Activated CD4-positive, alpha-beta T cell treated with anti-CD3 and anti-CD28 coated beads for 24 hours (primary cell): ENCODE measurements around the gene MED9.

Experiments
- DNase-seq, 2 donors: peaks; one replicate each; pipeline ENCODE4 v3.0.0-alpha.2; 2020; ENCODE audit warnings: low read depth in 2 of 2

Gene MED9

DNA sequence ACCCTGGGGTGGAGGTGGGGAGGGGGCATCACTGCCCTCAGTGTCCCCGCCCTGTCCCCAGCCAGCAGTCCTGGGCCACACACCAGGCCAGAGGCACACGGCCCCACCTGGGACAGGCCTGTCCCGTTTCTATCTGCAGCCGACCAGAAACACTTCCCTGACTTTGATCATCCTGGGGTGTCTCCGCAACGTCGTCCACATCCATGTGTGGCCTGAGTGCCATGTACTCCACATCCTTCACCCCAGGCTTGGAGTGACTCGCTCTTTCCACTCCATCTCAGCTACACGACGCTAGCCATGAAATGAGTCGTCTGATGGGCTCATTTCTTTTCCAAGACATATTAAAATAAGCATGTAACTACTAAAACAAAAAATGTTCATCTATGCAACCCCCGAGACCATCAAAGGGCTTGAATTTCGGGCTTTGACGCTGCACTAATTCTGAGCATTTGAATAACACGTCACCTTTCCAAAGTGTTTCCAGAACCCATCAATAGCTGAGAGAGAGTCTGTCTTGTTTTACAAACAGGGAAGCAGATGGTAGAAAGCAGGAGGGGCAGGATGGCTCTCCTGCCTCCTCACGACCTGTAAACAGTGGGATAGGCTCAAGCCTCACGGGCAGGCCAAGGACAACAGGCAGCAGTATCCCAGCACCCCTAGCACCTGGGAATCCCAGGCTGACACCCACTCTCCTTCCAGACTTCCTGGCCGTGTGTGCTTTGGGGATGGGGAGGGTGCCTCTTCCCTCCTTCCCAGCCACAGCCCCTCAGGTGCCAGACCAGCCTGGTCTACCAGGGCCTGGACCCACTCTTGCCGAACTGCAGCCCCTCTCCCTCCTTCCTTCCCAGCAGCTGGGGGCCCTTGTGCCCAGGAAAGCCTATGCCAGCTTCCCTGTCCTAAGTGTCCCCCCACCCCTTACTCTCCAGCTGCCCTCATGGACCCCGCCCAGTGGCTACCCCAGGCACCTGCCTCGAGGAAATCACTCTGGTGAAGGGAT lies 39.4 kb downstream of the MED9 start:
- DNase-seq = no peak

- no peak for DNase-seq
Measured at GRCh38 chr17:17516941-17517720, 40.3 kb downstream of the MED9 start.

- DNase-seq = no peak
Measured at GRCh38 chr17:17518014-17518413, 41.2 kb downstream of the MED9 start.

DNA sequence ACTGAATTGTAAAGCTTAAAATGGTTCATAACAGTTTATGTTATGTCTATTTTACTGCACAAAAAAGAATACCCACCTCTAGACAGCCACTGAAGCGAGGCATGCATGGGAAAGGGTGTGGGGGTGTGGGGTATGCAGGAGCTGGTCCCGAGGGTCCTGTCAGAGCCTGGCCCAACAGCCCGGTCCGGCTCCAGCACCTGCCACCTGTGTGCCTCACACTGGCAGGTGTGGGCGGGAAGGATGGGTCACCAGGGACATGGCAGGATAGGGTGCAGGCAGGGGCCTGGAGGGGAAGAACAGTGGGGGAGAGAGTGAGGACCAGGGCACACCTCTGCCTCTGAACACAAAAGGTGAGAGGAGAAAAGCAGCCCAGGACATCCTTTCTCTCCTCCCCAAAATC lies 42.2 kb downstream of the MED9 start:
- no peak for DNase-seq

- no peak for DNase-seq
Measured at GRCh38 chr17:17519886-17520285, 43.1 kb downstream of the MED9 start.

GRCh38 chr17:17520599-17521232 lies 43.9 kb downstream of the MED9 start:
- no peak for DNase-seq

DNA sequence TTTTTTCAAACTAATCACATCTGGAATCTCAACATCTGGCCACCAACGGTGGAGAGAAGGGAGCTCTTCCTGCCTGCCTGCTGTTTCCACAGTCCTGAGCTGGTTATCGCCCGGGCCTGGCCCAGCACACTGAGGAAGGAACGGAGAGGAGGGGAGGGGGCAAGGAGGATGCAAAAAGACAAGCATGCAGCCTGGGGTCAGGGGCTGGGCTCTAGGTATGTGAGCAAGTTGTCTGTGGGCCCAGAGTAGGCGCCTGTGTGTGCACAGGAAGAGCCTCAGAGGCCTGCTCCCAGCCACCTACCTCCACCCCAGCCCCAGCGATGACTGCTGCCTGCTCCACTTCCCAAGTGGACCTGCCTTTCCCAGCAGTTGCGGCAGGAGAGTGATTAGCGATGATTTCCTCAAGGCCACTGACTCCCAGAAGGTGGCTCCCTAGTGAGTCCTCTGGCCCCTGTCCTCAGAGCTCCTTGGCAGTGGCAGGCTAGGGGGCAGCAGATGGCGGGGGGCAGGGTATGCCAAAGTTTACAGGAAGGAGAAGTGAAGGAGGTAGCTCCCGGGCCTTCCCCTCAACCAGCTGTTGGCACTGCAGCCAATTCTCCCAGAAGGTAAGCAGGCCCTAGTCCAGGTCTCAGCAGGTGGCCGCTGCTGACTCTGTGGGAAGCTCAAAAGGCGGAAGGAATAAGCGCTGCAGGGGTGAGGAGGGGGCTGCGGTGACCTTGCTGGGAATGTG lies 46.4 kb downstream of the MED9 start:
- no peak for DNase-seq

GRCh38 chr17:17523731-17524490 lies 47.1 kb downstream of the MED9 start:
- no peak for DNase-seq

- DNase-seq = no peak
Measured at GRCh38 chr17:17525311-17525710, 48.5 kb downstream of the MED9 start.

DNA sequence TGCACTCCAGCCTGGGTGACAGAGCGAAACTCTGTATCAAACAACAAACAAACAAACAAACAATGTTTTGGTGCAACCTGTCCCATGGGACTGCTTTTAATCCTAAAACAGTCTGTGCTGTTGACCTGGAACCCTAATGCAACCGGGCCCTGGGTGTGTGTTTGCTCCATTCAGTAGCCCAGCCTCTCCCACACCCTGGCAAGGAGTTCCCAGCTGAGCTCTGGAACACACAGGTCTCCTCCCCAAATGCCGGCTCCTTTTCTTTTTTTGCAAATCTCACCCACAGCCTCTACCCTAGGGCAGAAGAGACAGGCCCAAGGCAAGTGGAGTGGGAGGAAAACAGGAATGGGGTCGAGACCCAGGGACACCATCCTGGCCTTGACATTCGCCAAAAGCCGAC lies 49.2 kb downstream of the MED9 start:
- no peak for DNase-seq

- no peak for DNase-seq
Measured at GRCh38 chr17:17526369-17526768, 49.6 kb downstream of the MED9 start.

GRCh38 chr17:17527534-17527933 lies 50.7 kb downstream of the MED9 start:
- no peak for DNase-seq

DNA sequence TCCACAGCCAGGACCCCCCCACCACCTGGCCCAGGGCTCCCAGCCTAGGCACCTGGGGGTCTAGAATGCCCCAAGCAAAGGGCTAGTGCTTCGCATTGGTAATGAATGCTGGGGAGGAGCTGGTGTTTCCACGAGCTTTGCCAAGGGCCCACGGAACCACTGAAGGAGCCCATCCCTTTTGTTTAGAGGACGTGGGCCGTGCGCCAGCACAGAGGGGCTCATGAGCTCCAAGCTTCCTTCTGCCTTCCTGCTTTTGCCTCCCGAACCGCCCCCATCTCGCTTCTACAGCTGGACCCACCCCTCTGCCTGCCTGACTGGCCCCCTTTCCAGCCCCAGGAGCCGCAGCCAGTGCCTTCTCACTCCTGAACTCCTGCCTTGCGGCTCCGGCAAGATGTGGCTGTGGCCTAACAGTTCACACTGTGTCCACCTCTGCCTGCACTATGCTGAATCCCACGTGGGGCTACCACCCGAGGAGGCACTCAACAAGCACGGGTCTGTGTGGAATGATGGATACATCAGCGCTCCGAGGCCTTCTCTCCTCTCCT lies 51.2 kb downstream of the MED9 start:
- no peak for DNase-seq

GRCh38 chr17:17528696-17529652 lies 52.2 kb downstream of the MED9 start:
- DNase-seq = no peak

GRCh38 chr17:17531156-17531555 lies 54.4 kb downstream of the MED9 start:
- DNase-seq = no peak

- DNase-seq = no peak
Measured at GRCh38 chr17:17532991-17533390, 56.2 kb downstream of the MED9 start.

- no peak for DNase-seq
Measured at GRCh38 chr17:17533901-17534441, 57.2 kb downstream of the MED9 start.

DNA sequence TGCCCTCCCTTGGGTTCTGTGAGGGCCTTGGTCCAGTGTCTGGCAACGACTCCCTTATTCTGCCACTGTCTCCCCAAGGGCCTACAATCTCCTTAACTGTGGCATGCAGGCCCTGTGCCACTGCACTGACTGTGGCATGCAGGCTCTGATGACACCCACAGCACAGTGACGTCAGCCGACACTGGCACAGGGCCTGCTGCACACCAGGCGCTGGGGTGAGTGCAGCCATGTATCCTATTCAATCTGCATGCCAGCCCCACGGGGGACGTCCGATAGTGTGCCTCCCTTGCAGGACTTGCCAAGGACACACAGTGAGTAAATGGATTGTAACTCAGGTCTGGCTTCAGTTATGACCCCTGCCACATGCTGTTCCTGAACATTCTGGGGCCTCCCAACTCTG lies 59.2 kb downstream of the MED9 start:
- DNase-seq = no peak

DNA sequence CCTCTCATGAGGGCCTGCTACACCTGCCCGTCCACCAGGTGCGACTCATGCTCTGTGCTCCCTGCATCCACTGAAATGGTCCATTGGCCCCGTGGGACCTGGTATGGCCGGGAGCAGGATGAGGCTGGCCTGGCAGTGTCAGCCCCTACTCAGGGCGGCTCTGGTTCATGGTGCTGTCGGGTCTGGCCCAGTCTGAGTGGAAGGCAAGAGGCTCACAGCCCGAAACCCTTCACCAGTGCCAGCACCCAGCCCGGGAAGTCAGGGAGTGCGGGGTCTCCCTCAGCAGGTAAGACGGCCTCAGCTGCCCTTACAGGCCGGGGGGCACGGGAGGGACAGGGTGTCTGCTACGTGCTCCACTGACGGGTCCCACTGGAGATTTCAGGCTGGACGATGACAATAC lies 59.9 kb downstream of the MED9 start:
- no peak for DNase-seq
